Neural cell (in vitro differentiated cells): ENCODE data around the gene KDM8. TPM values are rescaled to one million over a fixed set of nuclear protein-coding genes. Genes with fewer than 3 reads are reported as not detected.

Source experiments
- H2AFZ ChIP-seq: fragments of 200-600, 300-800 bp; sonication (generic), shearing (Covaris generic); 2 replicates; pipeline ENCODE4 v1.6.0; 2014; ENCODE audit warnings: low read depth, mild to moderate bottlenecking, antibody characterized with exemption, low read length, moderate library complexity
- H3F3A ChIP-seq: fragments of 200-600 bp; shearing (Covaris generic); 2 replicates; pipeline ENCODE4 v1.6.1; 2016; ENCODE audit warnings: mild to moderate bottlenecking, moderate library complexity, mixed read lengths, antibody characterized with exemption, low read length; ENCODE audit not compliant: insufficient read depth, poor library complexity, severe bottlenecking
- H3K27ac ChIP-seq: fragments of 200-600, 300-800 bp; sonication (generic), shearing (Covaris generic); 2 replicates; pipeline ENCODE4 v1.5.1; 2014; ENCODE audit warnings: mild to moderate bottlenecking, low read length, moderate library complexity
- H3K27me3 ChIP-seq: fragments of 300-800, 200-600 bp; sonication (generic), shearing (Covaris generic); 2 replicates; pipeline ENCODE4 v1.6.0; 2014; ENCODE audit warnings: mild to moderate bottlenecking, low read depth, low read length, moderate library complexity; ENCODE audit not compliant: insufficient read depth
- H3K36me3 ChIP-seq: fragments of 300-800, 200-600 bp; sonication (generic), shearing (Covaris generic); 2 replicates; pipeline ENCODE4 v1.5.1; 2014; ENCODE audit warnings: mild to moderate bottlenecking, antibody characterized with exemption, low read length, moderate library complexity; ENCODE audit not compliant: insufficient read depth
- H3K4me2 ChIP-seq: fragments of 300-800, 200-600 bp; sonication (generic), shearing (Covaris generic); 2 replicates; pipeline ENCODE4 v1.6.0; 2014; ENCODE audit warnings: mild to moderate bottlenecking, low read length
- H3K4me3 ChIP-seq: fragments of 300-800, 200-600 bp; sonication (generic), shearing (Covaris generic); 2 replicates; pipeline ENCODE4 v1.5.1; 2014; ENCODE audit warnings: mild to moderate bottlenecking, low read length, moderate library complexity
- H3K79me2 ChIP-seq: fragments of 200-600 bp; shearing (Covaris generic); replicated peaks from 2 replicates; pipeline ENCODE4 v1.6.0; 2014; ENCODE audit warnings: mild to moderate bottlenecking, low read length, moderate library complexity; ENCODE audit not compliant: insufficient read depth
- H3K9ac ChIP-seq: fragments of 300-800, 200-600 bp; sonication (generic), shearing (Covaris generic); 2 replicates; pipeline ENCODE4 v1.6.1; 2016; ENCODE audit warnings: mild to moderate bottlenecking, low read length, mixed read lengths
- H3K9me2 ChIP-seq: fragments of 200-600 bp; shearing (Covaris generic); 2 replicates; pipeline ENCODE4 v1.6.1; 2016; ENCODE audit warnings: mild to moderate bottlenecking, low read length, mixed read lengths; ENCODE audit not compliant: insufficient read depth
- H3K9me3 ChIP-seq: fragments of 200-600, 300-800 bp; sonication (generic), shearing (Covaris generic); 2 replicates; pipeline ENCODE4 v1.6.1; 2016; ENCODE audit warnings: mild to moderate bottlenecking, mixed run types, low read length, moderate library complexity, mixed read lengths
- H4K20me1 ChIP-seq: fragments of 200-600 bp; shearing (Covaris generic); 2 replicates; pipeline ENCODE4 v1.6.1; 2016; ENCODE audit warnings: mild to moderate bottlenecking, mixed run types; ENCODE audit not compliant: insufficient read depth
- CTCF ChIP-seq: fragments of 450-650 bp; IDR thresholded peaks from 2 replicates; pipeline ENCODE4 v1.5.1; 2014; ENCODE audit warnings: antibody characterized with exemption, mild to moderate bottlenecking, moderate library complexity; ENCODE audit not compliant: poor library complexity, severe bottlenecking
- EP300 ChIP-seq: fragments of 450-650 bp; conservative IDR thresholded peaks from 2 replicates; pipeline ENCODE4 v1.6.1; 2014; ENCODE audit warnings: antibody characterized with exemption, mild to moderate bottlenecking, moderate library complexity; ENCODE audit not compliant: poor library complexity, severe bottlenecking
- EZH2 ChIP-seq: fragments of 200-600, 300-800 bp; shearing (Covaris generic), sonication (generic); IDR thresholded peaks from 2 replicates; pipeline ENCODE4 v1.6.1; 2014; ENCODE audit warnings: antibody characterized with exemption, low read length, borderline replicate concordance, mild to moderate bottlenecking; ENCODE audit not compliant: insufficient read depth, poor library complexity, severe bottlenecking
- MXI1 ChIP-seq: fragments of 450-650 bp; conservative IDR thresholded peaks from 2 replicates; pipeline ENCODE4 v1.6.1; 2014; ENCODE audit warnings: antibody characterized with exemption, mild to moderate bottlenecking; ENCODE audit not compliant: poor library complexity, severe bottlenecking
- POLR2AphosphoS5 ChIP-seq: IDR thresholded peaks from 2 replicates; pipeline ENCODE4 v1.6.1; 2012
- RAD21 ChIP-seq: fragments of 450-650 bp; conservative IDR thresholded peaks from 2 replicates; pipeline ENCODE4 v1.6.1; 2014; ENCODE audit warnings: antibody characterized with exemption, mild to moderate bottlenecking, moderate library complexity
- REST ChIP-seq: IDR thresholded peaks from 2 replicates; pipeline ENCODE4 v1.6.1; 2012; ENCODE audit warnings: borderline replicate concordance
- SMC3 ChIP-seq: fragments of 450-650 bp; conservative IDR thresholded peaks from 2 replicates; pipeline ENCODE4 v1.6.1; 2014; ENCODE audit warnings: antibody characterized with exemption, mild to moderate bottlenecking, moderate library complexity; ENCODE audit not compliant: poor library complexity
- TAF1 ChIP-seq: IDR thresholded peaks from 2 replicates; pipeline ENCODE4 v1.6.1; 2012; ENCODE audit warnings: low read depth
- polyA plus RNA-seq: library from polyadenylated mRNA; depleted of rRNA; stranded (reverse); fragments of >200 nt; gene quantifications from 2 replicates; pipeline ENCODE4 v1.2.3, GENCODE V29; 2014

The KDM8 gene
- polyA plus RNA-seq, 1 donor from 2014 or later: 4.0 TPM

- no peaks in the 10 kb centered on the region for H3K79me2 ChIP-seq
- no peaks in the 10 kb centered on the region for H4K20me1 ChIP-seq
- no peak overlapping the region for H3K27ac ChIP-seq
- H3F3A ChIP-seq: no peaks in the 10 kb centered on the region
- no peak for TF ChIP-seq SMC3
- no peak for TF ChIP-seq CTCF
- TF ChIP-seq POLR2AphosphoS5: no peak
- H3K4me2 ChIP-seq: no peak overlapping the region
- H3K27me3 ChIP-seq: no peaks in the 10 kb centered on the region
- H3K9me3 ChIP-seq: no peaks in the 10 kb centered on the region
- H3K4me3 ChIP-seq: no peak overlapping the region
- H2AFZ ChIP-seq: no peak overlapping the region
- no peaks in the 10 kb centered on the region for H3K9me2 ChIP-seq
- no peaks in the 10 kb centered on the region for H3K36me3 ChIP-seq
- no peak overlapping the region for H3K9ac ChIP-seq
These were observed 8.1 kb upstream of the KDM8 start for GRCh38 chr16:27195076-27195741.

- H3K79me2 ChIP-seq: no peaks in the 10 kb centered on the region
- H3K27ac ChIP-seq: no peak overlapping the region
These were observed 7.3 kb upstream of the KDM8 start for GRCh38 chr16:27195941-27196595.

GRCh38 chr16:27197004-27197403 is 6.3 kb upstream of the KDM8 start:
- H4K20me1 ChIP-seq: no peaks in the 10 kb centered on the region
- H3K27ac ChIP-seq: no peak overlapping the region
- no peak overlapping the region for H2AFZ ChIP-seq
- H3K79me2 ChIP-seq: no peaks in the 10 kb centered on the region
- no peaks in the 10 kb centered on the region for H3K9me2 ChIP-seq
- H3K36me3 ChIP-seq: no peaks in the 10 kb centered on the region
- TF ChIP-seq RAD21 (no peak), CTCF (no peak), POLR2AphosphoS5 (no peak), MXI1 (no peak), TAF1 (no peak), EP300 (no peak), REST (no peak), SMC3 (no peak), EZH2 (no peak)
- H3K4me2 ChIP-seq: no peak overlapping the region
- H3K27me3 ChIP-seq: no peaks in the 10 kb centered on the region
- H3K9me3 ChIP-seq: no peaks in the 10 kb centered on the region
- H3K4me3 ChIP-seq: no peak overlapping the region
- no peak overlapping the region for H3K9ac ChIP-seq
- no peaks in the 10 kb centered on the region for H3F3A ChIP-seq

More at GRCh38 chr16:27195941-27196595, 7.3 kb upstream of the KDM8 start:
- Histone ChIP-seq H4K20me1 (no peaks in the 10 kb centered on the region), H3K9ac (no peak overlapping the region), H3K4me2 (no peak overlapping the region), H3K36me3 (no peaks in the 10 kb centered on the region), H3K4me3 (no peak overlapping the region), H2AFZ (no peak overlapping the region), H3F3A (no peaks in the 10 kb centered on the region), H3K27me3 (no peaks in the 10 kb centered on the region), H3K9me2 (no peaks in the 10 kb centered on the region), H3K9me3 (no peaks in the 10 kb centered on the region)
- TF ChIP-seq TAF1: no peak
- no peak for TF ChIP-seq POLR2AphosphoS5
- TF ChIP-seq RAD21: no peak
- no peak for TF ChIP-seq EP300
- no peak for TF ChIP-seq SMC3
- TF ChIP-seq MXI1: no peak
- no peak for TF ChIP-seq EZH2
